Smooth muscle cell (in vitro differentiated cells): Measurements from ENCODE around the gene RCOR3. TPM values are rescaled to one million over a fixed set of nuclear protein-coding genes. Genes with fewer than 3 reads are reported as not detected.

Experiments
- DNase-seq: peaks from one replicate; lab custom pipeline; 2025; ENCODE audit not compliant: unreplicated experiment; lab: John Stamatoyannopoulos, UW
- H2AFZ ChIP-seq: fragments of 200-600 bp; sonication (generic); 2 replicates; pipeline ENCODE4 v1.6.0; 2016; ENCODE audit warnings: antibody characterized with exemption, low read depth, mild to moderate bottlenecking
- H3F3A ChIP-seq: fragments of 200-600 bp; sonication (generic); 2 replicates; pipeline ENCODE4 v1.6.0; 2017; ENCODE audit warnings: antibody characterized with exemption, low read depth
- H3K27ac ChIP-seq: fragments of 200-600 bp; sonication (generic); 2 replicates; pipeline ENCODE4 v1.5.1; 2016; ENCODE audit warnings: low read depth, mild to moderate bottlenecking
- H3K27me3 ChIP-seq: fragments of 200-600 bp; sonication (generic); 2 replicates; pipeline ENCODE4 v1.6.1; 2016; ENCODE audit warnings: low read depth, mild to moderate bottlenecking
- H3K36me3 ChIP-seq: fragments of 200-600 bp; sonication (generic); 2 replicates; pipeline ENCODE4 v1.5.1; 2016; ENCODE audit warnings: low read depth
- H3K4me1 ChIP-seq: fragments of 200-600 bp; sonication (generic); 2 replicates; pipeline ENCODE4 v1.5.1; 2016; ENCODE audit warnings: low read depth
- H3K4me2 ChIP-seq: fragments of 200-600 bp; sonication (generic); 2 replicates; pipeline ENCODE4 v1.6.0; 2016; ENCODE audit warnings: mild to moderate bottlenecking
- H3K4me3 ChIP-seq: fragments of 200-600 bp; sonication (generic); 2 replicates; pipeline ENCODE4 v1.5.1; 2016; ENCODE audit warnings: mild to moderate bottlenecking
- H3K79me2 ChIP-seq: fragments of 200-600 bp; sonication (generic); 2 replicates; pipeline ENCODE4 v1.6.0; 2016; ENCODE audit warnings: low read depth, mild to moderate bottlenecking
- H3K9ac ChIP-seq: fragments of 200-600 bp; sonication (generic); 2 replicates; pipeline ENCODE4 v1.6.0; 2016; ENCODE audit warnings: low read depth
- H3K9me3 ChIP-seq: fragments of 200-600 bp; sonication (generic); replicated peaks from 2 replicates; pipeline ENCODE4 v1.5.1; 2016; ENCODE audit warnings: low read depth
- H4K20me1 ChIP-seq: fragments of 200-600 bp; sonication (generic); 2 replicates; pipeline ENCODE4 v1.6.0; 2016; ENCODE audit warnings: low read depth
- WGBS: methylation state at CpG from one replicate; pipeline ENCODE4 v1.1.7; 2016; ENCODE audit warnings: low lambda C conversion rate; 5-methylcytosine and 5-hydroxymethylcytosine counted together
- polyA plus RNA-seq: library from polyadenylated mRNA; unstranded; fragments of >200 nt; fragmentation: Nextera tagmentation; extraction: Ambion mirVana; gene quantifications from 2 replicates; pipeline ENCODE4 v1.2.1, GENCODE V29; 2016
- total RNA-seq: library from RNA; depleted of rRNA; stranded (reverse); fragments of >200 nt; gene quantifications from 2 replicates; pipeline ENCODE4 v1.2.3, GENCODE V29; 2014
- TF ChIP-seq, protein P1 (sequence below): fragments of 200-600 bp; sonication (generic); IDR thresholded peaks from 2 replicates; pipeline ENCODE4 v1.5.1; 2017; ENCODE audit warnings: borderline replicate concordance, mild to moderate bottlenecking, antibody characterized with exemption; ENCODE audit not compliant: insufficient read depth, poor library complexity, severe bottlenecking

RCOR3 gene
- total and polyA plus RNA-seq, 2 experiments from 2014 or later = 22.5 to 27.7 TPM

DNA sequence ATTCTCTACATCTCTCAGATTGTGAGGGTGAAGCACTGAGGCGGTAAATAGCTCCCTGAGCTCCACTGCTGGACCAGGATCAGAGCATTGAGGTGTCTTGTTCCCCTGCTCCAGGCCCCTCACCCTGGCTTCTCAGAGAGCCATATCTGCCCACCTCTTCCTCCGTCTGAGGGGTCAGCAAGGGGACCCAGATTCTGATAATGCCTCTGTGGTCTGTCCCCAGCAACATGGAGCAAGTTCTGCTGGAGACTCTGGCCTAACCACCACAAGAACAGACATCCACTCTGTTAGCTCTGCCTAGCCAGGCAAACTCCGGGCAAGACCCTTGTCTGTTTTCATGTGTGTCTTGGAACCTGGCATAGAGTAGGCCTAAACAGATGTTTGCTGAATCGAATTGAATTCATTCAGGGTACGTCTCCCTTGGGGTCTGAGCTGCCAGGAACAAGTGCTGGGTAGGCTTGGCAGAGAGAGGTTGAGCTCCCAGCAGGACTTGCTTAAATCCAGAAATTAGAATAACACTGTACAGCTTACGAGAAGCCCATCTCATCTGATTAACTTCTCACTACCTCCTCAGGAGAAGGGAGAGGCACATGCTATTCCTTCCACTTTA is 69.8 kb downstream of the RCOR3 start:
- TF ChIP-seq, protein P1, sequence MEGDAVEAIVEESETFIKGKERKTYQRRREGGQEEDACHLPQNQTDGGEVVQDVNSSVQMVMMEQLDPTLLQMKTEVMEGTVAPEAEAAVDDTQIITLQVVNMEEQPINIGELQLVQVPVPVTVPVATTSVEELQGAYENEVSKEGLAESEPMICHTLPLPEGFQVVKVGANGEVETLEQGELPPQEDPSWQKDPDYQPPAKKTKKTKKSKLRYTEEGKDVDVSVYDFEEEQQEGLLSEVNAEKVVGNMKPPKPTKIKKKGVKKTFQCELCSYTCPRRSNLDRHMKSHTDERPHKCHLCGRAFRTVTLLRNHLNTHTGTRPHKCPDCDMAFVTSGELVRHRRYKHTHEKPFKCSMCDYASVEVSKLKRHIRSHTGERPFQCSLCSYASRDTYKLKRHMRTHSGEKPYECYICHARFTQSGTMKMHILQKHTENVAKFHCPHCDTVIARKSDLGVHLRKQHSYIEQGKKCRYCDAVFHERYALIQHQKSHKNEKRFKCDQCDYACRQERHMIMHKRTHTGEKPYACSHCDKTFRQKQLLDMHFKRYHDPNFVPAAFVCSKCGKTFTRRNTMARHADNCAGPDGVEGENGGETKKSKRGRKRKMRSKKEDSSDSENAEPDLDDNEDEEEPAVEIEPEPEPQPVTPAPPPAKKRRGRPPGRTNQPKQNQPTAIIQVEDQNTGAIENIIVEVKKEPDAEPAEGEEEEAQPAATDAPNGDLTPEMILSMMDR = no peak
- no peak for DNase-seq
- no peaks in the 10 kb centered on the region for H3F3A ChIP-seq
- no peaks in the 10 kb centered on the region for H3K27me3 ChIP-seq
- peaks cover 4% of the 10 kb centered on the region for H3K4me1 ChIP-seq
- 92% methylated on average over 6 of the region's 6 CpGs for WGBS
- no peak overlapping the region for H3K9ac ChIP-seq
- H3K79me2 ChIP-seq = peaks cover 64% of the 10 kb centered on the region
- H3K36me3 ChIP-seq = no peaks in the 10 kb centered on the region
- H4K20me1 ChIP-seq = peaks cover 61% of the 10 kb centered on the region
- no peak overlapping the region for H3K27ac ChIP-seq
- no peak overlapping the region for H3K4me2 ChIP-seq
- no peak overlapping the region for H2AFZ ChIP-seq
- H3K9me3 ChIP-seq = no peaks in the 10 kb centered on the region
- H3K4me3 ChIP-seq = no peak overlapping the region

DNA sequence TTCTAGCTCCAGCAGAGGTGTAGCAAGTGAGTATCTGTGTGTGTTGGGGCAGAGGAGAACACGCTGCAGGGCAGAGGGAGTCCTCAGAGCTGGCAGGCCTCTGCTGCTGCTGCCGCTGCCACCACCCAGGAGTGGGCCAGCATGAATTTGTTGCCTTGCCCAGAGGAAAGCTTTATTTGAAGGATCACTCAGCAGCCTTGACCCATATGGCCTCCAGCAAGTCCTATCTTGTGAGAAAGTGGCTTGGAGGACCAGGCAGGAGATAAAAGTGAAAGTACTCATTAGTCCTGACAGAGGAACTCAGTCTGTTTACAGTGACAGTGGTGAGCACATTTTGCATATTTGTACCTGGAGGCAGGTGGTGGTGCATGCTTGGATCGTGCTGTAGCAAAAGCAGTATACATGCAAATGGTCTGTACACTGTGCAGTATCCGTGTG is 70.6 kb downstream of the RCOR3 start:
- Histone ChIP-seq H3K27ac (no peak overlapping the region), H3K9me3 (no peaks in the 10 kb centered on the region), H3K4me3 (no peak overlapping the region), H3K9ac (no peak overlapping the region), H3K27me3 (no peaks in the 10 kb centered on the region), H3K4me1 (peaks cover 4% of the 10 kb centered on the region), H3K36me3 (no peaks in the 10 kb centered on the region), H2AFZ (no peak overlapping the region), H3K4me2 (no peak overlapping the region), H3K79me2 (peaks cover 72% of the 10 kb centered on the region), H4K20me1 (peaks cover 69% of the 10 kb centered on the region), H3F3A (no peaks in the 10 kb centered on the region)
- TF ChIP-seq, protein P1 = no peak
- DNase-seq = no peak
- 75% methylated on average over 4 of the region's 4 CpGs for WGBS

DNA sequence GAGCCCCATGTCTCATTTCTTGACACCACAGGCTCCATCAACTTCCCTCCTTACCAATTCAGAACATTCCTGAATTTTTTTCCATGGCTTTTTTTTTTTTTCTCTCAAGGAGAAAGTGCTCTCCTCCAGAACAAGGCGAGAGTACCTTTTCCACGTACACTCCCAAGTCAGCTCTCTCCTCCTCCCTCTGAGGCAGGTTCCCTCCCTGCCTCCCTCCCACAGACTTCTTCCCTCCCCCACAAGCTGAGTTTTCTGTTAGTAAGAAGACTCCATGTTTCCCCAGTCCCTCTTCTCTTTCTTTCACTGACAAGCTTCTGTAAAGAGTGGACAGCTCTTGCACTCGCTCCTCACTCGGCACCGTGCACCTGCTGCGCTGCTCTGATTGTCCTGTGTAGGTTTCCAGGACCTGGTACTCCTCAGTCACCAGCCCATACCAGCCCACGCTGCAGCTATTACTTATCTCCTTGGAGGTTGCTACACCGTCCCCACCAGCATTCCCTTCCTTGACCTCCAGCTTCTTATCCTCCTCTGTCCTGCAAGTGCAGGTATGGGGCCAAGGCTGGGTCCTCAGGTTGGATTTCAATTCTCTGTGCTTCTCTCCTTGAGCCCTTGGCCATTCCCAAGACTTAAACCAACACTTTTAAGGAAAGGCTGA is 71.2 kb downstream of the RCOR3 start:
- peaks cover 75% of the 10 kb centered on the region for H4K20me1 ChIP-seq
- TF ChIP-seq, protein P1 = no peak
- H3K4me1 ChIP-seq = peaks cover 4% of the 10 kb centered on the region
- peaks cover 78% of the 10 kb centered on the region for H3K79me2 ChIP-seq
- no peaks in the 10 kb centered on the region for H3F3A ChIP-seq
- no peak overlapping the region for H3K9ac ChIP-seq
- no peaks in the 10 kb centered on the region for H3K36me3 ChIP-seq
- no peak overlapping the region for H3K4me3 ChIP-seq
- no peak overlapping the region for H3K4me2 ChIP-seq
- no peak overlapping the region for H3K27ac ChIP-seq
- H2AFZ ChIP-seq = no peak overlapping the region
- H3K27me3 ChIP-seq = no peaks in the 10 kb centered on the region
- DNase-seq = no peak
- 87% methylated on average over 8 of the region's 8 CpGs for WGBS
- H3K9me3 ChIP-seq = no peaks in the 10 kb centered on the region
